GM12892 (cell line): ENCODE measurements around the gene OPTN.

Source experiments
- POLR2A ChIP-seq: IDR thresholded peaks from 2 replicates; pipeline ENCODE4 v1.6.1; 2011; ENCODE audit warnings: low read depth, low read length, control low read depth
- POLR2AphosphoS5 ChIP-seq: IDR thresholded peaks from 2 replicates; pipeline ENCODE4 v1.6.1; 2011; ENCODE audit warnings: low read depth, low read length, control low read depth
- TAF1 ChIP-seq: IDR thresholded peaks from 2 replicates; pipeline ENCODE4 v1.6.1; 2011; ENCODE audit warnings: low read depth, mild to moderate bottlenecking, control low read depth, low read length, borderline replicate concordance

GRCh38 chr10:13120786-13121499 is 21.0 kb downstream of the OPTN start:
- TF ChIP-seq POLR2AphosphoS5 (no peak), POLR2A (no peak), TAF1 (no peak)
